ENCODE data around the gene CRYBA1. TPM values are rescaled to one million over a fixed set of nuclear protein-coding genes. Genes with fewer than 3 reads are reported as not detected.

Gene CRYBA1
- total RNA-seq, 1 donor from 2014 or later = not detected

- no peak for TF ChIP-seq CTCF (conservative IDR thresholded peaks at IDR 0.05; ENCODE audit: low read depth, low read length)
- no peak for DNase-seq (ENCODE audit: low read depth)
- H3K4me3 ChIP-seq (ENCODE audit: low read depth, low read length) = no peak overlapping the region
Observed at GRCh38 chr17:29245401-29245800, 1.3 kb upstream of the CRYBA1 start.

GRCh38 chr17:29247219-29247618 lies 560 bp downstream of the CRYBA1 start:
- no peak for TF ChIP-seq CTCF (conservative IDR thresholded peaks at IDR 0.05; ENCODE audit: low read depth, low read length)
- no peak overlapping the region for H3K4me3 ChIP-seq (ENCODE audit: low read depth, low read length)
- no peak for DNase-seq (ENCODE audit: low read depth)

GRCh38 chr17:29248845-29249244 lies 2.2 kb downstream of the CRYBA1 start:
- TF ChIP-seq CTCF (conservative IDR thresholded peaks at IDR 0.05; ENCODE audit: low read depth, low read length) = no peak
- DNase-seq (ENCODE audit: low read depth) = no peak
- H3K4me3 ChIP-seq (ENCODE audit: low read depth, low read length) = no peak overlapping the region

GRCh38 chr17:29250666-29251065 lies 4.0 kb downstream of the CRYBA1 start:
- no peak overlapping the region for H3K4me3 ChIP-seq (ENCODE audit: low read depth, low read length)
- TF ChIP-seq CTCF (conservative IDR thresholded peaks at IDR 0.05; ENCODE audit: low read depth, low read length) = no peak
- DNase-seq (ENCODE audit: low read depth) = no peak

- no peak overlapping the region for H3K4me3 ChIP-seq (ENCODE audit: low read depth, low read length)
- DNase-seq (ENCODE audit: low read depth) = no peak
- TF ChIP-seq CTCF (conservative IDR thresholded peaks at IDR 0.05; ENCODE audit: low read depth, low read length) = no peak
Observed at GRCh38 chr17:29251184-29251583, 4.5 kb downstream of the CRYBA1 start.

GRCh38 chr17:29252101-29252791 lies 5.6 kb downstream of the CRYBA1 start:
- TF ChIP-seq CTCF (conservative IDR thresholded peaks at IDR 0.05; ENCODE audit: low read depth, low read length) = peak; percentile 53
- no peak for DNase-seq (ENCODE audit: low read depth)
- H3K4me3 ChIP-seq (ENCODE audit: low read depth, low read length) = no peak overlapping the region

GRCh38 chr17:29253037-29253436 lies 6.4 kb downstream of the CRYBA1 start:
- TF ChIP-seq CTCF (conservative IDR thresholded peaks at IDR 0.05; ENCODE audit: low read depth, low read length) = peak; percentile 6
- H3K4me3 ChIP-seq (ENCODE audit: low read depth, low read length) = no peak overlapping the region
- no peak for DNase-seq (ENCODE audit: low read depth)
